Measurements from ENCODE around the gene AFAP1L2.

- TF ChIP-seq POLR2A (IDR thresholded peaks at IDR 0.05) = no peak
- TF ChIP-seq, protein P1, sequence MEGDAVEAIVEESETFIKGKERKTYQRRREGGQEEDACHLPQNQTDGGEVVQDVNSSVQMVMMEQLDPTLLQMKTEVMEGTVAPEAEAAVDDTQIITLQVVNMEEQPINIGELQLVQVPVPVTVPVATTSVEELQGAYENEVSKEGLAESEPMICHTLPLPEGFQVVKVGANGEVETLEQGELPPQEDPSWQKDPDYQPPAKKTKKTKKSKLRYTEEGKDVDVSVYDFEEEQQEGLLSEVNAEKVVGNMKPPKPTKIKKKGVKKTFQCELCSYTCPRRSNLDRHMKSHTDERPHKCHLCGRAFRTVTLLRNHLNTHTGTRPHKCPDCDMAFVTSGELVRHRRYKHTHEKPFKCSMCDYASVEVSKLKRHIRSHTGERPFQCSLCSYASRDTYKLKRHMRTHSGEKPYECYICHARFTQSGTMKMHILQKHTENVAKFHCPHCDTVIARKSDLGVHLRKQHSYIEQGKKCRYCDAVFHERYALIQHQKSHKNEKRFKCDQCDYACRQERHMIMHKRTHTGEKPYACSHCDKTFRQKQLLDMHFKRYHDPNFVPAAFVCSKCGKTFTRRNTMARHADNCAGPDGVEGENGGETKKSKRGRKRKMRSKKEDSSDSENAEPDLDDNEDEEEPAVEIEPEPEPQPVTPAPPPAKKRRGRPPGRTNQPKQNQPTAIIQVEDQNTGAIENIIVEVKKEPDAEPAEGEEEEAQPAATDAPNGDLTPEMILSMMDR (IDR thresholded peaks at IDR 0.05) = no peak
These were observed 130.4 kb downstream of the AFAP1L2 start for GRCh38 chr10:114273910-114274309.

Data from stomach (tissue), 4 donors.